RWPE2 (cell line): ENCODE measurements around the gene BABAM1.

Source experiments
- ATAC-seq: fragments of 200-7000 bp; cut with Tn5 transposase; 3 replicates; pipeline ENCODE4 v1.9.1; 2021; ENCODE audit warnings: low read depth
- DNase-seq: peaks from one replicate; pipeline ENCODE4 v3.0.0-alpha.2; 2020; ENCODE audit warnings: low spot score
- H3K27ac ChIP-seq: fragments of 450-650 bp; 2 replicates; pipeline ENCODE4 v1.5.1; 2017; ENCODE audit warnings: mild to moderate bottlenecking; ENCODE audit not compliant: poor library complexity, severe bottlenecking
- H3K27me3 ChIP-seq: fragments of 250-450 bp; sonication (Bioruptor Pico); 2 replicates; pipeline ENCODE4 v1.5.1; 2021; ENCODE audit warnings: mild to moderate bottlenecking, moderate library complexity; ENCODE audit not compliant: insufficient read depth, poor library complexity, severe bottlenecking
- H3K36me3 ChIP-seq: fragments of 250-450 bp; sonication (Bioruptor Pico); 2 replicates; pipeline ENCODE4 v1.5.1; 2020; ENCODE audit warnings: low read depth, mild to moderate bottlenecking, moderate library complexity
- H3K4me1 ChIP-seq: fragments of 250-450 bp; sonication (Bioruptor Pico); 2 replicates; pipeline ENCODE4 v1.5.1; 2021; ENCODE audit warnings: mild to moderate bottlenecking, moderate library complexity; ENCODE audit not compliant: insufficient read depth, poor library complexity, severe bottlenecking
- H3K4me3 ChIP-seq: fragments of 250-450 bp; sonication (Bioruptor Pico); 2 replicates; pipeline ENCODE4 v1.5.1; 2021; ENCODE audit warnings: mild to moderate bottlenecking, moderate library complexity; ENCODE audit not compliant: severe bottlenecking
- H3K9me3 ChIP-seq: fragments of 250-450 bp; sonication (Bioruptor Pico); 2 replicates; pipeline ENCODE4 v1.5.1; 2021; ENCODE audit warnings: mild to moderate bottlenecking, moderate library complexity; ENCODE audit not compliant: severe bottlenecking
- TF ChIP-seq, protein P1 (sequence below): fragments of 450-650 bp; IDR thresholded peaks from one replicate; pipeline ENCODE4 v1.5.1; 2017; ENCODE audit warnings: mild to moderate bottlenecking, moderate library complexity; ENCODE audit not compliant: poor library complexity, severe bottlenecking

The BABAM1 gene

DNA sequence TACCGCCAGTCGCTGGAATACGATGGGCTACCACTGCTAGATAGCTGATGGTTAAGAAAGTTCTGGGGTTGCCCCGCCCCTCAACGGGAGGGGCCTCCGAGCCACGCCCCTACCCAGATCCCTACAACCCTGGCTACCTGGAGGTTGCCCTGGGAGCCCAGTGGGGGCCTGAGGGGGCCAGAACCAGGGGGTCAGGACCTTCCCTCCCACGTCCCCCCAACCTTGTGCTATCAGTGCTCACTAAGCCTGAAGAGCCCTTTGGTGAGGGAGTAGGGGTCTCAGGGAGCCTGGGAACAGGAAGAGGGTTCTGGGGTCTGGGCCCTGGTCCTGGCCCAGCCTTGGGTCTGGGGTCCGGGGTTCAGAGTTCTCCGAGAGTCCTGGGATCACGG lies 32.3 kb upstream of the BABAM1 start:
- TF ChIP-seq, protein P1, sequence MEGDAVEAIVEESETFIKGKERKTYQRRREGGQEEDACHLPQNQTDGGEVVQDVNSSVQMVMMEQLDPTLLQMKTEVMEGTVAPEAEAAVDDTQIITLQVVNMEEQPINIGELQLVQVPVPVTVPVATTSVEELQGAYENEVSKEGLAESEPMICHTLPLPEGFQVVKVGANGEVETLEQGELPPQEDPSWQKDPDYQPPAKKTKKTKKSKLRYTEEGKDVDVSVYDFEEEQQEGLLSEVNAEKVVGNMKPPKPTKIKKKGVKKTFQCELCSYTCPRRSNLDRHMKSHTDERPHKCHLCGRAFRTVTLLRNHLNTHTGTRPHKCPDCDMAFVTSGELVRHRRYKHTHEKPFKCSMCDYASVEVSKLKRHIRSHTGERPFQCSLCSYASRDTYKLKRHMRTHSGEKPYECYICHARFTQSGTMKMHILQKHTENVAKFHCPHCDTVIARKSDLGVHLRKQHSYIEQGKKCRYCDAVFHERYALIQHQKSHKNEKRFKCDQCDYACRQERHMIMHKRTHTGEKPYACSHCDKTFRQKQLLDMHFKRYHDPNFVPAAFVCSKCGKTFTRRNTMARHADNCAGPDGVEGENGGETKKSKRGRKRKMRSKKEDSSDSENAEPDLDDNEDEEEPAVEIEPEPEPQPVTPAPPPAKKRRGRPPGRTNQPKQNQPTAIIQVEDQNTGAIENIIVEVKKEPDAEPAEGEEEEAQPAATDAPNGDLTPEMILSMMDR: no peak
- peak; percentile 70 for DNase-seq
- Histone ChIP-seq H3K36me3 (peaks cover 64% of the 10 kb centered on the region), H3K27me3 (no peaks in the 10 kb centered on the region), H3K27ac (peak overlapping the region; percentile 84), H3K4me3 (peak overlapping the region; percentile 60), H3K9me3 (no peaks in the 10 kb centered on the region), H3K4me1 (peaks cover 8% of the 10 kb centered on the region)
- peak; percentile 76 for ATAC-seq

DNA sequence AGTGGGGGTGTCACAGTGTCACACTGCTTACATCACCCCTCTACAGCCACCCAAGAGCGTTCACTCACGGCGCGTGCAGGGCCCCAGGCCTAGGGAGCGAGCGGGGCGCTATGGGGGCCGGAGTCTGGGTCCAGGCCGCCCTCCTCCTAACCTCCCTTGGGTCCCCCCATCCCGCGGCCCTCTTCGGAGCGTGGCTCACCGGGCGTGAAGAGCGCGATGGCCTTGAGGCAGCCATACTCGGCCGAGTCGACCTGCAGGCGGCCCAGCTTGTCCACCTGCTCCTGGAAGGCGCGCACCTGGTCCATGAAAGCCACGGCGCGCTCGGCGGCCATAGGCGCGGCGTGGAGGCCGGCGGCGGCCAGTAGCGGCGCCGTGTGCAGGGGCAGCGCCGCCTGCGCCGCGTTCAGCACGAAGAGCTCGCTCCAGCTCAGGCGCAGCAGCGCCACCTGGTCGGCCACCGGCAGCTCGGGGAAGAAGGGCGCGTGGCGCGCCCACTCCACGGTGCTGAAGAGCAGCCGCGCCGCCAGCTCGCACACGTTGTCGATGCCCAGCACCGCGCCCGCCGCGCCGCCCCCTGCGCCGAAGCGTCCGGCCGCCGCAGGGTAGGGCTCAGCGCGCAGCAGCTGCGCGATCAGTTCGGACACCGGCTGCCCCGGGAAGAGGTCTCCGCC lies 31.8 kb upstream of the BABAM1 start:
- DNase-seq: peak; percentile 72
- Histone ChIP-seq H3K27ac (peak overlapping the region; percentile 84), H3K4me3 (peak overlapping the region; percentile 60), H3K4me1 (peaks cover 8% of the 10 kb centered on the region), H3K9me3 (no peaks in the 10 kb centered on the region), H3K27me3 (no peaks in the 10 kb centered on the region), H3K36me3 (peaks cover 69% of the 10 kb centered on the region)
- TF ChIP-seq, protein P1: peak; percentile 55
- ATAC-seq: peak; percentile 65

DNA sequence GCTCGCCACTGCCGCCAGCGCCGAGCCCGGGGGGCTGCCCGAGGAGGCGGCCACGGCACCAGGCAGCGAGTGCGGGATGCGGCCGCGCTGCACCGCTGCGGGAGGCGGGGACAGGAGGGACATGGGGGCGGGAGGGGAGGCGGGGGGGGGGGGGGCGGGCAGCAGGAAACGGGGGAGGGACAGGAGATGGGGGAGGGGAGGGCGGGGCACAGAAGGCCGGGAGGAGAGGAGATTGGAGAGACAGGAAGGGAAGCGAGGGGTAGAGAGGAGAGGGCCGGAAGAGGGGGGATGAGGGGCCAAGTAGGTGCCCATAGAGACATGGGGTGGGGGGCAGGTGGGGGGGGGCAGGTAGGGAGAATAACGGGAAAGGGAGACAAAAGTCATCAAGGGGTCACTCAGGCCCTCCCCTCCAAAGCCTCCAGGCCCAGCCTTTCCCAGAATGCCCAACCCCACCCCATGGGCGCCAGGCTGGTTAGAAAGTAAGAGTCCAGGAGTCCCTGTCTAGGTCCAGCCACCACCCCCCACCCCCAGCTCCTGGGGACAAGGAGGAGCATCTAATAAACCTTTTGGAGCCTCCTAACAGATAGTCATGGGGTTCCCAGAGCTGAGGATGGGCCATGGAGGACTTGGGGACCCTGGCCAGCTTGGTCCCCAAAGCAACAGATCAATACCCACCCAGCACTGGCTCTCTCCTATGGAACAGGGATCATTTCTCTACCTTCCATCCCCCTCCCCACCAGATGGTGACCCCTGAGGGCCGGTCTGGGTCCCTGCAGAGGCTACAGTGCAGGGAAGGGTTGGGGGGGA lies 31.1 kb upstream of the BABAM1 start:
- H3K36me3 ChIP-seq: peaks cover 69% of the 10 kb centered on the region

DNA sequence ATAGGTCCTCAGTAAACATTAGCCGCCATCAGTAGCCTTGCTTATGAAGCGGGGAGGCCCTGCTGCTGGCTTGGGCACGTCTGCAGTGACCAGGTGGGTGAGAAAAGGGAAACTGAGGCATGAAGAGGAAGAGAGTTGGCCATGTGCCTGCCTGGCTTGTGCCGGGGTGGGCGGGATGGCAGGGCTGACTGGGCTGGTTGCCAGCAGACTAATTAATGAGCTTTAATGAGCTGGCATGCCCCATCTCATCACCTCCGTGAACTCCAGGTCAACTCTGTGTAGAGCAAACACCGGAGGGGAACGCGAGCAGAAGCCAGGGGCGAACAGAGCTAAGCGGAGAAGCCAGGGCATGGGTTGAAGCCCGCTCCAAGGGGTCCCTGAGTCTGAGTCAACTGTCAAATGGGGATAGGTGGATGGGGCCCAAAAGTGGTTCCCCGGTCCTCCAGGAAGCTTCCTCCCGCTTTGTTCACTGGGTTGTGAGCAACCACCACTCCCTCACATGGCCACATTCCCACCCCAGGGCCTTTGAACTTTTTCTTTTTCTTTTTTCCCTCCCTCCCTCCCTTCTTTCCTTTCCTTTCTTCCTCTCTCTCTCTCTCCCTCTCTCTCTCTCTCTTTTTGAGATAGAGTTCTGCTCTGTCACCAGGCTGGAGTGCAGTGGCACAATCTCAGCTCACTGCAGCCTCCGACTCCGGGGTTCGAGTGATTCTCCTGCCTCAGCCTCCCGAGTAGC lies 30.3 kb upstream of the BABAM1 start:
- ATAC-seq (no peak), DNase-seq (no peak)
- Histone ChIP-seq H3K27me3 (no peaks in the 10 kb centered on the region), H3K9me3 (no peaks in the 10 kb centered on the region), H3K36me3 (peaks cover 68% of the 10 kb centered on the region), H3K4me1 (peaks cover 11% of the 10 kb centered on the region), H3K27ac (peak overlapping the region; percentile 84), H3K4me3 (no peak overlapping the region)
- TF ChIP-seq, protein P1: no peak

More for the DNA sequence above, 31.1 kb upstream of the BABAM1 start:
- no peaks in the 10 kb centered on the region for H3K27me3 ChIP-seq
- H3K9me3 ChIP-seq: no peaks in the 10 kb centered on the region
- TF ChIP-seq, protein P1: no peak
- H3K4me1 ChIP-seq: peaks cover 8% of the 10 kb centered on the region
- peak overlapping the region; percentile 60 for H3K4me3 ChIP-seq
- ATAC-seq: peak; percentile 28
- peak overlapping the region; percentile 84 for H3K27ac ChIP-seq
- no peak for DNase-seq
